Esophagus squamous epithelium (tissue), 5 donors: ENCODE results near the gene PCSK6. TPM values are rescaled to one million over a fixed set of nuclear protein-coding genes. Genes with fewer than 3 reads are reported as not detected.

Experiments
- DNase-seq: peaks from one replicate; lab custom pipeline; 2025; lab: John Stamatoyannopoulos, UW
- H3K27ac ChIP-seq, 4 donors: fragments of 200-600 bp; sonication (generic); one replicate each; pipeline ENCODE4 v1.5.1; 2016 to 2019; ENCODE audit warnings: mild to moderate bottlenecking in 1 of 4
- H3K27me3 ChIP-seq, 4 donors: fragments of 200-600 bp; sonication (generic); 1 replicate in 3 of 4; 2 replicates in 1 of 4; pipeline versions ENCODE4 v1.5.1 to v1.6.0; 2017 to 2021; ENCODE audit warnings: antibody characterized with exemption in 1 of 4
- H3K36me3 ChIP-seq, 3 donors: fragments of 200-600 bp; sonication (generic); one replicate each; pipeline ENCODE4 v1.5.1; 2016 to 2019
- H3K4me1 ChIP-seq, 3 donors: fragments of 200-600 bp; sonication (generic); one replicate each; pipeline ENCODE4 v1.5.1; 2017 to 2019
- H3K4me3 ChIP-seq, 4 donors: fragments of 200-600 bp; sonication (generic); 1 replicate in 3 of 4; 2 replicates in 1 of 4; pipeline ENCODE4 v1.5.1; 2016 to 2019; ENCODE audit warnings: mild to moderate bottlenecking in 2 of 4, moderate library complexity in 1 of 4
- H3K9me3 ChIP-seq, 3 donors: fragments of 200-600 bp; sonication (generic); one replicate each; pipeline ENCODE4 v1.5.1; 2016 to 2019
- CTCF ChIP-seq, 6 experiments: fragments of 450-650 bp in 4 of 6; fragments of 200-600 bp in 2 of 6; sonication (generic) in 2 of 6; IDR thresholded peaks; one replicate each; pipeline ENCODE4 v1.5.1; 2016 to 2019; ENCODE audit warnings: antibody characterized with exemption in 6 of 6, mild to moderate bottlenecking in 4 of 6, moderate library complexity in 4 of 6
- POLR2A ChIP-seq, 4 donors: fragments of 450-650 bp; IDR thresholded peaks; one replicate each; pipeline ENCODE4 v1.6.1; 2017; ENCODE audit warnings: antibody characterized with exemption in 4 of 4, mild to moderate bottlenecking in 4 of 4, moderate library complexity in 3 of 4
- WGBS, 2 donors: methylation state at CpG; one replicate each; pipeline ENCODE4 v1.1.5; 2018; 5-methylcytosine and 5-hydroxymethylcytosine counted together
- intact Hi-C: fragments of 100-400 bp; cut with DNase I; formaldehyde crosslinking; loops from one replicate; pipeline ENCODE4 v1.15.0; 2022
- total RNA-seq, 4 donors: library from RNA; depleted of rRNA; stranded (reverse); fragments of >200 nt; gene quantifications; one replicate each; pipeline ENCODE4 v1.1.0, GENCODE V29; 2016
- donor health status: DM: yes; HTN: yes; CAD: no.

Gene PCSK6
- total RNA-seq, 4 donors from 2014 or later: 5.1 to 13.8 (median 9.2) TPM

- DNase-seq: no peak
- TF ChIP-seq POLR2A (IDR thresholded peaks at IDR 0.05) (no peak), CTCF (IDR thresholded peaks at IDR 0.05) (no peak)
- Histone ChIP-seq H3K9me3 (no peaks in the 10 kb centered on the region), H3K36me3 (no peaks in the 10 kb centered on the region), H3K27ac (no peak overlapping the region), H3K4me3 (no peak overlapping the region), H3K4me1 (peaks cover 4 to 25% (median 6%) of the 10 kb centered on the region in 3 donors), H3K27me3 (peaks cover 0 to 12% (median 0%) of the 10 kb centered on the region in 4 donors)
- intact Hi-C loops: no loop called here
- 88 to 95% methylated on average over 9 to 11 of the region's 23 CpGs for WGBS, 2 donors
These were observed 133.6 kb downstream of the PCSK6 start for GRCh38 chr15:101355678-101356464.

- Histone ChIP-seq H3K4me1 (peaks cover 4 to 19% (median 6%) of the 10 kb centered on the region in 3 donors), H3K36me3 (no peaks in the 10 kb centered on the region), H3K27me3 (peaks cover 0 to 12% (median 0%) of the 10 kb centered on the region in 4 donors), H3K4me3 (no peak overlapping the region), H3K27ac (no peak overlapping the region), H3K9me3 (no peaks in the 10 kb centered on the region)
- DNase-seq: no peak
- intact Hi-C loops: no loop called here
- 82 to 84% methylated on average over 4 to 5 of the region's 5 CpGs for WGBS, 2 donors
- TF ChIP-seq POLR2A (IDR thresholded peaks at IDR 0.05) (no peak), CTCF (IDR thresholded peaks at IDR 0.05) (no peak)
These were observed 134.4 kb downstream of the PCSK6 start for GRCh38 chr15:101354891-101355623.

GRCh38 chr15:101353240-101353639 lies 136.3 kb downstream of the PCSK6 start:
- intact Hi-C loops: no loop called here
- Histone ChIP-seq H3K27me3 (peaks cover 0 to 20% (median 0%) of the 10 kb centered on the region in 4 donors), H3K4me1 (peaks cover 0 to 17% (median 10%) of the 10 kb centered on the region in 3 donors), H3K4me3 (no peak overlapping the region), H3K27ac (no peak overlapping the region), H3K36me3 (no peaks in the 10 kb centered on the region), H3K9me3 (no peaks in the 10 kb centered on the region)
- no peak for TF ChIP-seq CTCF (IDR thresholded peaks at IDR 0.05)
- no peak for DNase-seq
- WGBS, 2 donors: 87% methylated on average over 3 to 6 of the region's 7 CpGs

- Histone ChIP-seq H3K27me3 (peaks cover 0 to 21% (median 0%) of the 10 kb centered on the region in 4 donors), H3K9me3 (no peaks in the 10 kb centered on the region), H3K4me3 (no peak overlapping the region), H3K4me1 (peaks cover 0 to 23% (median 10%) of the 10 kb centered on the region in 3 donors), H3K36me3 (no peaks in the 10 kb centered on the region), H3K27ac (no peak overlapping the region)
- TF ChIP-seq POLR2A (IDR thresholded peaks at IDR 0.05) (no peak), CTCF (IDR thresholded peaks at IDR 0.05) (no peak)
- no peak for DNase-seq
- WGBS, 2 donors: 60 to 94% methylated on average over 2 of the region's 2 CpGs
- intact Hi-C loops: no loop called here
These were observed 137.8 kb downstream of the PCSK6 start for GRCh38 chr15:101351736-101352135.
